Stimulated activated naive CD4-positive, alpha-beta T cell treated with Interleukin-2 at 50 U/mL for 16 hours (primary cell): ENCODE measurements around the gene FAM216B.

Source experiments
- DNase-seq: peaks from one replicate; lab custom pipeline; 2025; lab: John Stamatoyannopoulos, UW

The FAM216B gene

DNA sequence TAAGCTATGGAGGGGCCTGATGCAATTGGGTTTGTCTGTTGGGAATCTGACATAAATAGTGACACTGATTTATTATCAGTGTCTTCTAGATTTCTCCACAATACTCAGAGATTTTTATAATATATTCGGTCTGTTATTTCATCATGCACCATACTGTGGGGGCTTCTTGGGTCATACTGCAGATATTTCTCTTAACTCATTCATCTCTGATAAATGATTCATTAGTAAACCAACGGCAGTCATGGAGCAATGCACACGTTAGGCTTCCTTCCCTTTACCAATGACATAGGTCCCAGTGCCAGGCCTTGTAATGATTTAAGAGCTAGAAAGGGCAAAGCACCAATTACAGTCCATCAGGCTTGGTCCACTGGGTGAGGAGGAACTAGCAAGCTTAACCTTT is 53.6 kb downstream of the FAM216B start:
- DNase-seq, result no peak

DNA sequence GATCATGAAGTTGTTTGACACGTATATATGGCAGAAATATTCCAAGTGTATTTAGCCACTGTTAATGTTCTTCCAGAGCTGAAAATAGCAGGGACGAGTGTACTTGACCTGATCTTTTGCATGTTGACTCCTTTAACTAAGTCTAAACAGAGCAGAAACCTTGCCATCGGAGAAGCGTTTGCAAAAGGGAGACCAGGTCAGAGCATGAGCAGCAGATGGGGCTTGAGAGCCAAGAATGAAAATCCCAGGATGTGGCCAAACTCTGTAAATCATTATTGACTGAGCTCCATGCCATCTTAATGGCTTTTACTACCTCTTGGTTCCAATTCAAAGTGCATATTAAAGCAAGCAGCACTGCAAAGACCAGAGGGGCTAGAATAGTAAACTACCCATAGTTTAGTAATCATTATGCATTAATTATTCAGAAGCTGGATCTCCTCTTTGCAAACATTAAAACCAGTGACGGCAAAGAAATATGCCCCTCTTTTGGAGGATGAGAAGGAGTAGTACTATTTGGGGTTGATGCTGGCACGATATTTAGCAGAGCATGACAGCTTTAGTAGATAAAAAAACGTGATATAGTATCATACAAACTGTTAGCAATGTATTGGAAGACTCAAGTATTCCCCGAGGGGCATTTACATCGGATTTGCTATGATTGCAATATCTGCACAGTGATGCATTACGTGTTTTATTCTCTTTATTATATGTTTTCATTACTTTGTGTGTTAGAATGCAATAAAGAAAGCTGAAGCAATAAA is 55.7 kb downstream of the FAM216B start:
- no peak for DNase-seq
